Smooth muscle cell of the brain vasculature (primary cell): Measurements from ENCODE around the gene GRM2.

ENCODE experiments used
- DNase-seq: peaks from one replicate; pipeline ENCODE4 v3.0.0-alpha.2; 2012; ENCODE audit warnings: low read depth, low spot score

GRM2 gene

GRCh38 chr3:51706788-51707731, at the start of gene GRM2:
TSS of gene GRM2 (plus strand) at chr3:51707068. CDS start at chr3:51708984, 1,916 bp downstream.
- peak; percentile 50 for DNase-seq

GRCh38 chr3:51657234-51657633, 49.6 kb upstream of the GRM2 start:
- DNase-seq = no peak

- no peak for DNase-seq
Observed at GRCh38 chr3:51659942-51660341, 46.9 kb upstream of the GRM2 start.

GRCh38 chr3:51662456-51662855, 44.4 kb upstream of the GRM2 start:
- DNase-seq = no peak

- DNase-seq = no peak
Observed at GRCh38 chr3:51668756-51669155, 38.1 kb upstream of the GRM2 start.

- no peak for DNase-seq
Observed at GRCh38 chr3:51669241-51670052, 37.4 kb upstream of the GRM2 start.

- no peak for DNase-seq
Observed at GRCh38 chr3:51670053-51670822, 36.6 kb upstream of the GRM2 start.

- no peak for DNase-seq
Observed at GRCh38 chr3:51670823-51671733, 35.8 kb upstream of the GRM2 start, which contains the start of gene TEX264. TSS of gene TEX264 (plus strand) at chr3:51671252. CDS start at chr3:51674305, 3,053 bp downstream.

- no peak for DNase-seq
Observed at GRCh38 chr3:51671734-51672475, 35.0 kb upstream of the GRM2 start.

- no peak for DNase-seq
Observed at GRCh38 chr3:51673181-51673801, 33.6 kb upstream of the GRM2 start.

GRCh38 chr3:51673802-51674654, 32.8 kb upstream of the GRM2 start:
- DNase-seq = no peak

- DNase-seq = no peak
Observed at GRCh38 chr3:51675201-51675611, 31.7 kb upstream of the GRM2 start.

- DNase-seq = no peak
Observed at GRCh38 chr3:51676102-51676640, 30.7 kb upstream of the GRM2 start.

GRCh38 chr3:51677358-51677757, 29.5 kb upstream of the GRM2 start:
- DNase-seq = no peak

GRCh38 chr3:51678186-51678585, 28.7 kb upstream of the GRM2 start:
- DNase-seq = no peak

GRCh38 chr3:51678641-51679040, 28.2 kb upstream of the GRM2 start:
- DNase-seq = no peak

GRCh38 chr3:51679318-51679717, 27.6 kb upstream of the GRM2 start:
- DNase-seq = no peak

GRCh38 chr3:51679777-51680176, 27.1 kb upstream of the GRM2 start:
- DNase-seq = no peak
